Activated T-cell treated with anti-CD3 and anti-CD28 coated beads, Interleukin-2, amount 50 U/mL, for 72 hours (primary cell): ENCODE data around the gene MOCOS. TPM values are rescaled to one million over a fixed set of nuclear protein-coding genes. Genes with fewer than 3 reads are reported as not detected.
"Not testable (repeated sequence)": the region's sequence is repeated elsewhere in the genome, so short reads cannot be mapped to it uniquely, and the experiment has no call there.

ENCODE experiments used
- ATAC-seq, 2 donors: fragments of 150-1000 bp; cut with Tn5 transposase; replicated peaks in 1 of 2; 2 replicates each; pipeline ENCODE4 v1.10.0; 2021; ENCODE audit warnings: moderate library complexity in 2 of 2, mild to moderate bottlenecking in 1 of 2
- DNase-seq, 2 donors: peaks; one replicate each; pipeline ENCODE4 v3.0.0; 2021 to 2022; ENCODE audit warnings: mixed read lengths in 1 of 2
- H3K27ac Mint-ChIP-seq: one replicate; pipeline ENCODE4 v1.8.0; 2022; ENCODE audit warnings: mild to moderate bottlenecking, moderate library complexity, mixed read lengths
- H3K27me3 Mint-ChIP-seq: one replicate; pipeline ENCODE4 v1.8.0; 2022; ENCODE audit warnings: low read depth, mixed read lengths
- H3K36me3 Mint-ChIP-seq, 2 donors: one replicate each; pipeline ENCODE4 v1.8.0; 2022; ENCODE audit warnings: mixed read lengths in 2 of 2, mild to moderate bottlenecking in 1 of 2; ENCODE audit not compliant: insufficient read depth in 2 of 2
- H3K4me1 Mint-ChIP-seq: one replicate; pipeline ENCODE4 v1.8.0; 2022; ENCODE audit warnings: low read depth, mixed read lengths
- H3K4me3 Mint-ChIP-seq, 2 donors: one replicate each; pipeline ENCODE4 v1.8.0; 2022; ENCODE audit warnings: mild to moderate bottlenecking in 2 of 2, mixed read lengths in 2 of 2, moderate library complexity in 2 of 2
- H3K9me3 Mint-ChIP-seq, 2 donors: one replicate each; pipeline ENCODE4 v1.8.0; 2022; ENCODE audit warnings: mixed read lengths in 2 of 2
- total RNA-seq, 2 donors: library from RNA; stranded (reverse); gene quantifications; one replicate each; pipeline ENCODE4 v1.2.3, GENCODE V29; 2022

Gene MOCOS
- total RNA-seq, 2 donors from 2014 or later: 0.22 to 1.2 TPM

GRCh38 chr18:36196238-36196995, 9.1 kb downstream of the MOCOS start:
- no peak for ATAC-seq
- no peak for DNase-seq
- Mint-ChIP-seq H3K4me1 (no peaks in the 10 kb centered on the region), H3K36me3 (no peaks in the 10 kb centered on the region), H3K9me3 (no peaks in the 10 kb centered on the region), H3K4me3 (no peak overlapping the region), H3K27me3 (peaks cover 6% of the 10 kb centered on the region), H3K27ac (no peak overlapping the region)

- DNase-seq: no peak
- no peaks in the 10 kb centered on the region for H3K36me3 Mint-ChIP-seq
These were observed 10.3 kb downstream of the MOCOS start for GRCh38 chr18:36197511-36198166.

GRCh38 chr18:36199691-36200295, 12.5 kb downstream of the MOCOS start:
- Mint-ChIP-seq H3K27me3 (no peaks in the 10 kb centered on the region), H3K9me3 (no peaks in the 10 kb centered on the region), H3K4me3 (no peak overlapping the region), H3K4me1 (no peaks in the 10 kb centered on the region), H3K27ac (no peak overlapping the region), H3K36me3 (no peaks in the 10 kb centered on the region)
- DNase-seq (no peak), ATAC-seq (no peak)

More at GRCh38 chr18:36197511-36198166, 10.3 kb downstream of the MOCOS start:
- H3K27ac Mint-ChIP-seq: no peak overlapping the region
- H3K9me3 Mint-ChIP-seq: no peaks in the 10 kb centered on the region
- H3K4me3 Mint-ChIP-seq: no peak overlapping the region
- H3K27me3 Mint-ChIP-seq: peaks cover 6% of the 10 kb centered on the region
- no peaks in the 10 kb centered on the region for H3K4me1 Mint-ChIP-seq
- no peak for ATAC-seq

- no peak overlapping the region for H3K27ac Mint-ChIP-seq
- no peaks in the 10 kb centered on the region for H3K9me3 Mint-ChIP-seq
- ATAC-seq (no peak), DNase-seq (no peak)
- no peaks in the 10 kb centered on the region for H3K27me3 Mint-ChIP-seq
- no peak overlapping the region for H3K4me3 Mint-ChIP-seq
- H3K4me1 Mint-ChIP-seq: no peaks in the 10 kb centered on the region
- no peaks in the 10 kb centered on the region for H3K36me3 Mint-ChIP-seq
These were observed 13.1 kb downstream of the MOCOS start for GRCh38 chr18:36200354-36200771.

- Mint-ChIP-seq H3K4me3 (no peak overlapping the region), H3K9me3 (no peaks in the 10 kb centered on the region), H3K27me3 (no peaks in the 10 kb centered on the region), H3K36me3 (no peaks in the 10 kb centered on the region), H3K4me1 (no peaks in the 10 kb centered on the region), H3K27ac (no peak overlapping the region)
- no peak for ATAC-seq
- no peak for DNase-seq
These were observed 14.5 kb downstream of the MOCOS start for GRCh38 chr18:36201765-36202164.

GRCh38 chr18:36203360-36203895, 16.1 kb downstream of the MOCOS start:
- H3K27ac Mint-ChIP-seq: no peak overlapping the region
- no peak overlapping the region for H3K4me3 Mint-ChIP-seq
- peaks cover 2 to 5% of the 10 kb centered on the region in 2 donors for H3K9me3 Mint-ChIP-seq
- DNase-seq (no peak), ATAC-seq (no peak)
- H3K27me3 Mint-ChIP-seq: no peaks in the 10 kb centered on the region
- H3K36me3 Mint-ChIP-seq: peaks cover 0 to 6% of the 10 kb centered on the region in 2 donors
- H3K4me1 Mint-ChIP-seq: no peaks in the 10 kb centered on the region

- Mint-ChIP-seq H3K4me3 (no peak overlapping the region), H3K36me3 (peaks cover 0 to 6% of the 10 kb centered on the region in 2 donors), H3K9me3 (peaks cover 2 to 5% of the 10 kb centered on the region in 2 donors), H3K4me1 (no peaks in the 10 kb centered on the region), H3K27me3 (no peaks in the 10 kb centered on the region), H3K27ac (no peak overlapping the region)
- ATAC-seq (no peak), DNase-seq (no peak)
These were observed 17.9 kb downstream of the MOCOS start for GRCh38 chr18:36205166-36205565.

- Mint-ChIP-seq H3K27ac (no peak overlapping the region), H3K36me3 (peaks cover 0 to 6% of the 10 kb centered on the region in 2 donors), H3K4me3 (no peak overlapping the region), H3K9me3 (peaks cover 2 to 5% of the 10 kb centered on the region in 2 donors), H3K4me1 (no peaks in the 10 kb centered on the region), H3K27me3 (no peaks in the 10 kb centered on the region)
- ATAC-seq (no peak), DNase-seq (no peak)
These were observed 20.0 kb downstream of the MOCOS start for GRCh38 chr18:36207303-36207702.

GRCh38 chr18:36207969-36208368, 20.7 kb downstream of the MOCOS start:
- H3K36me3 Mint-ChIP-seq, H3K4me3 Mint-ChIP-seq, H3K27me3 Mint-ChIP-seq, H3K9me3 Mint-ChIP-seq, ATAC-seq, DNase-seq, H3K4me1 Mint-ChIP-seq, H3K27ac Mint-ChIP-seq: not testable (repeated sequence)

GRCh38 chr18:36211612-36212065, 24.3 kb downstream of the MOCOS start:
- H3K4me3 Mint-ChIP-seq: no peak overlapping the region
- no peaks in the 10 kb centered on the region for H3K27me3 Mint-ChIP-seq
- peaks cover 2 to 5% of the 10 kb centered on the region in 2 donors for H3K9me3 Mint-ChIP-seq
- peaks cover 0 to 6% of the 10 kb centered on the region in 2 donors for H3K36me3 Mint-ChIP-seq
- H3K27ac Mint-ChIP-seq: no peak overlapping the region
- no peaks in the 10 kb centered on the region for H3K4me1 Mint-ChIP-seq
- ATAC-seq: no peak
- DNase-seq: no peak

- Mint-ChIP-seq H3K9me3 (peaks cover 2 to 5% of the 10 kb centered on the region in 2 donors), H3K36me3 (peaks cover 0 to 6% of the 10 kb centered on the region in 2 donors), H3K27ac (no peak overlapping the region), H3K4me1 (no peaks in the 10 kb centered on the region), H3K27me3 (no peaks in the 10 kb centered on the region), H3K4me3 (no peak overlapping the region)
- DNase-seq: no peak
- ATAC-seq: no peak
These were observed 25.2 kb downstream of the MOCOS start for GRCh38 chr18:36212301-36213171.

GRCh38 chr18:36214811-36215210, 27.5 kb downstream of the MOCOS start:
- Mint-ChIP-seq H3K27me3 (no peaks in the 10 kb centered on the region), H3K27ac (no peak overlapping the region), H3K4me1 (no peaks in the 10 kb centered on the region), H3K36me3 (no peaks in the 10 kb centered on the region), H3K9me3 (no peaks in the 10 kb centered on the region), H3K4me3 (no peak overlapping the region)
- ATAC-seq: no peak
- DNase-seq: no peak
